T-helper 1 cell treated with Interleukin-12 subunit alpha and Interleukin-12 subunit beta and Interleukin-4 antibody, amounts not matched to agents 30 μg/mL and 1 μg/mL, for 36 hours (primary cell): Measurements from ENCODE around the gene DIS3L2.
"Not testable (repeated sequence)": the region's sequence is repeated elsewhere in the genome, so short reads cannot be mapped to it uniquely, and the experiment has no call there.

Experiments used
- H3K27ac Mint-ChIP-seq: one replicate; pipeline ENCODE4 v1.8.0; 2021; ENCODE audit warnings: mild to moderate bottlenecking, mixed read lengths
- H3K27me3 Mint-ChIP-seq: one replicate; pipeline ENCODE4 v1.8.0; 2021; ENCODE audit warnings: low read depth, mixed read lengths
- H3K36me3 Mint-ChIP-seq: one replicate; pipeline ENCODE4 v1.8.0; 2021; ENCODE audit warnings: low read depth, mixed read lengths
- H3K4me1 Mint-ChIP-seq: one replicate; pipeline ENCODE4 v1.8.0; 2021; ENCODE audit warnings: low read depth, mixed read lengths
- H3K4me3 Mint-ChIP-seq: one replicate; pipeline ENCODE4 v1.8.0; 2021; ENCODE audit warnings: mild to moderate bottlenecking, moderate library complexity, mixed read lengths
- H3K9me3 Mint-ChIP-seq: one replicate; pipeline ENCODE4 v1.8.0; 2021; ENCODE audit warnings: mixed read lengths

DIS3L2 gene

GRCh38 chr2:232030229-232030628 lies 68.7 kb downstream of the DIS3L2 start:
- Mint-ChIP-seq H3K27me3 (peaks cover 13% of the 10 kb centered on the region), H3K4me3 (no peak overlapping the region), H3K36me3 (peaks cover 48% of the 10 kb centered on the region), H3K4me1 (peaks cover 30% of the 10 kb centered on the region), H3K27ac (no peak overlapping the region), H3K9me3 (peaks cover 24% of the 10 kb centered on the region)

- not testable (repeated sequence) for H3K4me3 Mint-ChIP-seq, H3K27me3 Mint-ChIP-seq, H3K4me1 Mint-ChIP-seq, H3K27ac Mint-ChIP-seq
- Mint-ChIP-seq H3K9me3 (peaks cover 33% of the 10 kb centered on the region), H3K36me3 (peaks cover 39% of the 10 kb centered on the region)
These were observed 73.8 kb downstream of the DIS3L2 start for GRCh38 chr2:232035292-232035691.

GRCh38 chr2:232036876-232037275 lies 75.4 kb downstream of the DIS3L2 start:
- H3K4me1 Mint-ChIP-seq, H3K27me3 Mint-ChIP-seq, H3K4me3 Mint-ChIP-seq, H3K27ac Mint-ChIP-seq: not testable (repeated sequence)
- Mint-ChIP-seq H3K36me3 (peaks cover 35% of the 10 kb centered on the region), H3K9me3 (peaks cover 28% of the 10 kb centered on the region)

- no peak overlapping the region for H3K4me3 Mint-ChIP-seq
- peaks cover 22% of the 10 kb centered on the region for H3K9me3 Mint-ChIP-seq
- H3K4me1 Mint-ChIP-seq = peaks cover 4% of the 10 kb centered on the region
- peaks cover 27% of the 10 kb centered on the region for H3K36me3 Mint-ChIP-seq
- no peaks in the 10 kb centered on the region for H3K27me3 Mint-ChIP-seq
- no peak overlapping the region for H3K27ac Mint-ChIP-seq
These were observed 76.9 kb downstream of the DIS3L2 start for GRCh38 chr2:232038251-232038880.

GRCh38 chr2:232038881-232039485 lies 77.5 kb downstream of the DIS3L2 start:
- H3K4me3 Mint-ChIP-seq = no peak overlapping the region
- H3K4me1 Mint-ChIP-seq = peaks cover 4% of the 10 kb centered on the region
- H3K36me3 Mint-ChIP-seq = peaks cover 26% of the 10 kb centered on the region
- H3K27ac Mint-ChIP-seq = no peak overlapping the region
- H3K27me3 Mint-ChIP-seq = no peaks in the 10 kb centered on the region
- H3K9me3 Mint-ChIP-seq = peaks cover 20% of the 10 kb centered on the region

- Mint-ChIP-seq H3K9me3 (no peaks in the 10 kb centered on the region), H3K4me3 (no peak overlapping the region), H3K27me3 (no peaks in the 10 kb centered on the region), H3K36me3 (peaks cover 8% of the 10 kb centered on the region), H3K27ac (no peak overlapping the region), H3K4me1 (peaks cover 2% of the 10 kb centered on the region)
These were observed 81.5 kb downstream of the DIS3L2 start for GRCh38 chr2:232042911-232043574.

GRCh38 chr2:232043966-232044365 lies 82.5 kb downstream of the DIS3L2 start:
- no peak overlapping the region for H3K4me3 Mint-ChIP-seq
- H3K9me3 Mint-ChIP-seq = no peaks in the 10 kb centered on the region

GRCh38 chr2:232049350-232049749 lies 87.8 kb downstream of the DIS3L2 start:
- Mint-ChIP-seq H3K4me3 (no peak overlapping the region), H3K4me1 (no peaks in the 10 kb centered on the region), H3K27ac (no peak overlapping the region), H3K9me3 (no peaks in the 10 kb centered on the region), H3K27me3 (no peaks in the 10 kb centered on the region), H3K36me3 (no peaks in the 10 kb centered on the region)

More at GRCh38 chr2:232043966-232044365, 82.5 kb downstream of the DIS3L2 start:
- Mint-ChIP-seq H3K27me3 (no peaks in the 10 kb centered on the region), H3K4me1 (no peaks in the 10 kb centered on the region), H3K36me3 (peaks cover 7% of the 10 kb centered on the region), H3K27ac (no peak overlapping the region)

- H3K4me1 Mint-ChIP-seq = no peaks in the 10 kb centered on the region
- H3K36me3 Mint-ChIP-seq = no peaks in the 10 kb centered on the region
- no peak overlapping the region for H3K4me3 Mint-ChIP-seq
- H3K9me3 Mint-ChIP-seq = no peaks in the 10 kb centered on the region
- H3K27ac Mint-ChIP-seq = no peak overlapping the region
- H3K27me3 Mint-ChIP-seq = no peaks in the 10 kb centered on the region
These were observed 91.1 kb downstream of the DIS3L2 start for GRCh38 chr2:232052591-232052990.

- H3K36me3 Mint-ChIP-seq = no peaks in the 10 kb centered on the region
- no peaks in the 10 kb centered on the region for H3K9me3 Mint-ChIP-seq
- peaks cover 7% of the 10 kb centered on the region for H3K4me1 Mint-ChIP-seq
- H3K4me3 Mint-ChIP-seq = no peak overlapping the region
- no peaks in the 10 kb centered on the region for H3K27me3 Mint-ChIP-seq
- no peak overlapping the region for H3K27ac Mint-ChIP-seq
These were observed 92.3 kb downstream of the DIS3L2 start for GRCh38 chr2:232053777-232054176.

- Mint-ChIP-seq H3K4me1 (peaks cover 7% of the 10 kb centered on the region), H3K27ac (no peak overlapping the region), H3K36me3 (no peaks in the 10 kb centered on the region)
These were observed 96.8 kb downstream of the DIS3L2 start for GRCh38 chr2:232058063-232058877.

GRCh38 chr2:232058931-232059330 lies 97.4 kb downstream of the DIS3L2 start:
- H3K36me3 Mint-ChIP-seq = no peaks in the 10 kb centered on the region
- H3K27me3 Mint-ChIP-seq = peaks cover 9% of the 10 kb centered on the region
- H3K9me3 Mint-ChIP-seq = no peaks in the 10 kb centered on the region
- peaks cover 7% of the 10 kb centered on the region for H3K4me1 Mint-ChIP-seq
- H3K4me3 Mint-ChIP-seq = no peak overlapping the region
- no peak overlapping the region for H3K27ac Mint-ChIP-seq

More at GRCh38 chr2:232058063-232058877, 96.8 kb downstream of the DIS3L2 start:
- Mint-ChIP-seq H3K9me3 (no peaks in the 10 kb centered on the region), H3K4me3 (no peak overlapping the region), H3K27me3 (peaks cover 9% of the 10 kb centered on the region)

- H3K9me3 Mint-ChIP-seq = no peaks in the 10 kb centered on the region
- no peak overlapping the region for H3K27ac Mint-ChIP-seq
- H3K27me3 Mint-ChIP-seq = peaks cover 20% of the 10 kb centered on the region
- H3K36me3 Mint-ChIP-seq = no peaks in the 10 kb centered on the region
- no peak overlapping the region for H3K4me3 Mint-ChIP-seq
- peaks cover 7% of the 10 kb centered on the region for H3K4me1 Mint-ChIP-seq
These were observed 99.8 kb downstream of the DIS3L2 start for GRCh38 chr2:232061265-232061664.

GRCh38 chr2:232073026-232073425 lies 111.5 kb downstream of the DIS3L2 start:
- Mint-ChIP-seq H3K4me3 (no peak overlapping the region), H3K27ac (no peak overlapping the region), H3K9me3 (no peaks in the 10 kb centered on the region), H3K36me3 (peaks cover 2% of the 10 kb centered on the region), H3K27me3 (no peaks in the 10 kb centered on the region), H3K4me1 (peaks cover 5% of the 10 kb centered on the region)
